Urinary bladder (tissue), 4 donors: ENCODE measurements around the gene GPR42. TPM values are rescaled to one million over a fixed set of nuclear protein-coding genes. Genes with fewer than 3 reads are reported as not detected.
"Not testable (repeated sequence)": the region's sequence is repeated elsewhere in the genome, so short reads cannot be mapped to it uniquely, and the experiment has no call there.

ENCODE experiments used
- DNase-seq: peaks from one replicate; pipeline ENCODE4 v3.0.0-alpha.2; 2015; ENCODE audit errors: extremely low spot score
- H3K27ac ChIP-seq: one replicate; pipeline ENCODE4 v1.5.1; 2013; ENCODE audit warnings: low read depth, mild to moderate bottlenecking, moderate library complexity
- H3K36me3 ChIP-seq: one replicate; pipeline ENCODE4 v1.6.1; 2013; ENCODE audit warnings: mild to moderate bottlenecking, moderate library complexity; ENCODE audit not compliant: insufficient read depth
- H3K4me1 ChIP-seq: one replicate; pipeline ENCODE4 v1.6.1; 2013; ENCODE audit warnings: mild to moderate bottlenecking, moderate library complexity; ENCODE audit not compliant: insufficient read depth
- H3K4me3 ChIP-seq: one replicate; pipeline ENCODE4 v1.5.1; 2013; ENCODE audit warnings: low read depth, low read length
- WGBS: extraction: QIAGEN DNeasy Blood & Tissue Kit; methylation state at CpG from one replicate; pipeline ENCODE4 v1.1.7; 2013; 5-methylcytosine and 5-hydroxymethylcytosine counted together
- polyA plus RNA-seq: library from polyadenylated mRNA; stranded (reverse); fragments of 200-250 nt; gene quantifications from one replicate; pipeline ENCODE4 v1.2.3, GENCODE V29; 2013
- total RNA-seq: library from RNA; depleted of rRNA; stranded (reverse); fragments of >200 nt; gene quantifications from one replicate; pipeline ENCODE4 v1.2.3, GENCODE V29; 2014
- donor health status: healthy with polysubstance abuse.
- donor health status: healthy.

The GPR42 gene
- total and polyA plus RNA-seq, 2 donors = 0.14 TPM; not detected in 1

GRCh38 chr19:35401416-35401815, 30.5 kb downstream of the GPR42 start:
- WGBS = 93% methylated on average over 9 of the region's 9 CpGs

GRCh38 chr19:35403116-35403760, 32.4 kb downstream of the GPR42 start:
- Histone ChIP-seq H3K27ac (no peak overlapping the region), H3K4me3 (no peak overlapping the region), H3K36me3 (no peaks in the 10 kb centered on the region), H3K4me1 (no peaks in the 10 kb centered on the region)
- WGBS = 77% methylated on average over 8 of the region's 8 CpGs
- no peak for DNase-seq

More at GRCh38 chr19:35401416-35401815, 30.5 kb downstream of the GPR42 start:
- not testable (repeated sequence) for H3K4me3 ChIP-seq, H3K4me1 ChIP-seq, H3K27ac ChIP-seq, DNase-seq, H3K36me3 ChIP-seq

- DNase-seq = no peak
- H3K4me3 ChIP-seq = no peak overlapping the region
- WGBS = 58% methylated on average over 11 of the region's 11 CpGs
These were observed 34.2 kb downstream of the GPR42 start for GRCh38 chr19:35404879-35405622.

GRCh38 chr19:35407619-35408018, 36.8 kb downstream of the GPR42 start:
- H3K4me3 ChIP-seq = no peak overlapping the region
- WGBS = 79% methylated on average over 6 of the region's 6 CpGs
- H3K36me3 ChIP-seq = no peaks in the 10 kb centered on the region
- no peaks in the 10 kb centered on the region for H3K4me1 ChIP-seq
- H3K27ac ChIP-seq = no peak overlapping the region
- no peak for DNase-seq

More at GRCh38 chr19:35404879-35405622, 34.2 kb downstream of the GPR42 start:
- Histone ChIP-seq H3K27ac (no peak overlapping the region), H3K4me1 (no peaks in the 10 kb centered on the region), H3K36me3 (no peaks in the 10 kb centered on the region)

GRCh38 chr19:35408284-35409171, 37.7 kb downstream of the GPR42 start:
- DNase-seq = no peak
- no peaks in the 10 kb centered on the region for H3K4me1 ChIP-seq
- no peak overlapping the region for H3K4me3 ChIP-seq
- H3K27ac ChIP-seq = no peak overlapping the region
- 77% methylated on average over 13 of the region's 13 CpGs for WGBS
- no peaks in the 10 kb centered on the region for H3K36me3 ChIP-seq

GRCh38 chr19:35409191-35409590, 38.3 kb downstream of the GPR42 start:
- Histone ChIP-seq H3K27ac (no peak overlapping the region), H3K4me3 (no peak overlapping the region), H3K36me3 (no peaks in the 10 kb centered on the region), H3K4me1 (no peaks in the 10 kb centered on the region)
- 35% methylated on average over 5 of the region's 5 CpGs for WGBS
- DNase-seq = no peak

- Histone ChIP-seq H3K4me1 (no peaks in the 10 kb centered on the region), H3K36me3 (no peaks in the 10 kb centered on the region), H3K27ac (no peak overlapping the region), H3K4me3 (no peak overlapping the region)
- WGBS = 86% methylated on average over 5 of the region's 5 CpGs
- DNase-seq = no peak
These were observed 39.6 kb downstream of the GPR42 start for GRCh38 chr19:35410487-35410886.

- Histone ChIP-seq H3K4me3 (no peak overlapping the region), H3K4me1 (no peaks in the 10 kb centered on the region), H3K27ac (no peak overlapping the region), H3K36me3 (no peaks in the 10 kb centered on the region)
- 74% methylated on average over 3 of the region's 3 CpGs for WGBS
- no peak for DNase-seq
These were observed 43.6 kb downstream of the GPR42 start for GRCh38 chr19:35414442-35414841.

- H3K4me1 ChIP-seq = no peaks in the 10 kb centered on the region
- H3K36me3 ChIP-seq = no peaks in the 10 kb centered on the region
- no peak overlapping the region for H3K4me3 ChIP-seq
- DNase-seq = no peak
- H3K27ac ChIP-seq = no peak overlapping the region
- WGBS = 79% methylated on average over 7 of the region's 7 CpGs
These were observed 45.5 kb downstream of the GPR42 start for GRCh38 chr19:35416331-35416730.

GRCh38 chr19:35417278-35417677, 46.4 kb downstream of the GPR42 start:
- WGBS = 82% methylated on average over 2 of the region's 2 CpGs
- Histone ChIP-seq H3K4me1 (no peaks in the 10 kb centered on the region), H3K27ac (no peak overlapping the region), H3K4me3 (no peak overlapping the region), H3K36me3 (no peaks in the 10 kb centered on the region)
- no peak for DNase-seq

GRCh38 chr19:35417713-35418534, 47.1 kb downstream of the GPR42 start:
- Histone ChIP-seq H3K36me3 (no peaks in the 10 kb centered on the region), H3K27ac (no peak overlapping the region), H3K4me1 (no peaks in the 10 kb centered on the region), H3K4me3 (no peak overlapping the region)
- DNase-seq = no peak
- WGBS = 76% methylated on average over 7 of the region's 7 CpGs

GRCh38 chr19:35419046-35419445, 48.2 kb downstream of the GPR42 start:
- no peak for DNase-seq
- no peak overlapping the region for H3K27ac ChIP-seq
- no peaks in the 10 kb centered on the region for H3K36me3 ChIP-seq
- no peaks in the 10 kb centered on the region for H3K4me1 ChIP-seq
- WGBS = 72% methylated on average over 3 of the region's 3 CpGs
- H3K4me3 ChIP-seq = no peak overlapping the region

- Histone ChIP-seq H3K36me3 (no peaks in the 10 kb centered on the region), H3K27ac (no peak overlapping the region), H3K4me1 (no peaks in the 10 kb centered on the region), H3K4me3 (no peak overlapping the region)
- DNase-seq = no peak
- WGBS = 69% methylated on average over 5 of the region's 5 CpGs
These were observed 48.9 kb downstream of the GPR42 start for GRCh38 chr19:35419805-35420204.
